ENCODE measurements around the gene DGKH. TPM values are rescaled to one million over a fixed set of nuclear protein-coding genes. Genes with fewer than 3 reads are reported as not detected.

The DGKH gene
- total RNA-seq, 1 experiment from 2014 or later = 9.2 TPM

DNA sequence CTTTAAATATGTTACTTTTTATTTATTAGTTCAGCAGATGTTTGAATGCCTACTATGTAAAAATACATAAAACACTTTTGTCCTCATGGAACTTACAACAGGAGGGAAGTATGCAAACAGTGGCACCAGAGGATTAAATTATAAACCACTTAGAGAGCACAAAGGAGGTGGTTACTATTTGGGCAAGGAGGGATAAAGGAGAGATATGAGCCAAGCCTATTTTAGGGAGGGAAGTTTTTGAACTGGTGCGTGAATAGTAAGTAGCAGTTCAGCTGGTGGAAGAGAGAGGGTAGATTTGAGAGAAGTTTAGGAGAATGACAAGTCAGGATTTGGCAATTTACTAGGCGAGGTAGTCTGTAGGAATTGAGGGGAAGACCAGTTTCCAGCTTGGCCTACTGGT is 232.1 kb downstream of the DGKH start:
- H3K4me2 ChIP-seq (ENCODE audit: low read length) = no peak overlapping the region
- no peak for ATAC-seq
- H3K9me2 ChIP-seq (ENCODE audit: insufficient read depth) = no peaks in the 10 kb centered on the region
- no peak for DNase-seq (ENCODE audit: low read depth, low spot score)
- no peak overlapping the region for H2AFZ ChIP-seq (ENCODE audit: low read depth, low read length, poor library complexity, severe bottlenecking)
- H3K79me2 ChIP-seq (ENCODE audit: insufficient read depth, low read length) = peaks cover 48% of the 10 kb centered on the region
- H3K9me3 ChIP-seq (ENCODE audit: control insufficient read depth in 1 of 2, insufficient read depth in 1 of 2, low read depth in 1 of 2, low read length in 2 of 2) = no peaks in the 10 kb centered on the region
- H3K4me1 ChIP-seq (ENCODE audit: control insufficient read depth in 1 of 2, insufficient read depth in 2 of 2, low read length in 2 of 2) = no peaks in the 10 kb centered on the region
- TF ChIP-seq EZH2 (IDR thresholded peaks at IDR 0.05) (no peak), TCF7L2 (IDR thresholded peaks at IDR 0.05; ENCODE audit: borderline replicate concordance, extremely low read depth, insufficient read depth, insufficient read length) (no peak), ZNF274 (IDR thresholded peaks at IDR 0.05; ENCODE audit: low read depth, low read length) (no peak), JUND (IDR thresholded peaks at IDR 0.05) (no peak), POLR2AphosphoS5 (IDR thresholded peaks at IDR 0.05; ENCODE audit: low read depth, low read length) (no peak), SIN3A (IDR thresholded peaks at IDR 0.05; ENCODE audit: low read depth) (no peak), RAD21 (IDR thresholded peaks at IDR 0.05; ENCODE audit: low read depth) (no peak), CBX3 (IDR thresholded peaks at IDR 0.05; ENCODE audit: low read depth) (no peak), ELF1 (IDR thresholded peaks at IDR 0.05; ENCODE audit: borderline replicate concordance, low read depth) (no peak), SP1 (IDR thresholded peaks at IDR 0.05; ENCODE audit: low read depth) (no peak)
- TF ChIP-seq, protein P1, sequence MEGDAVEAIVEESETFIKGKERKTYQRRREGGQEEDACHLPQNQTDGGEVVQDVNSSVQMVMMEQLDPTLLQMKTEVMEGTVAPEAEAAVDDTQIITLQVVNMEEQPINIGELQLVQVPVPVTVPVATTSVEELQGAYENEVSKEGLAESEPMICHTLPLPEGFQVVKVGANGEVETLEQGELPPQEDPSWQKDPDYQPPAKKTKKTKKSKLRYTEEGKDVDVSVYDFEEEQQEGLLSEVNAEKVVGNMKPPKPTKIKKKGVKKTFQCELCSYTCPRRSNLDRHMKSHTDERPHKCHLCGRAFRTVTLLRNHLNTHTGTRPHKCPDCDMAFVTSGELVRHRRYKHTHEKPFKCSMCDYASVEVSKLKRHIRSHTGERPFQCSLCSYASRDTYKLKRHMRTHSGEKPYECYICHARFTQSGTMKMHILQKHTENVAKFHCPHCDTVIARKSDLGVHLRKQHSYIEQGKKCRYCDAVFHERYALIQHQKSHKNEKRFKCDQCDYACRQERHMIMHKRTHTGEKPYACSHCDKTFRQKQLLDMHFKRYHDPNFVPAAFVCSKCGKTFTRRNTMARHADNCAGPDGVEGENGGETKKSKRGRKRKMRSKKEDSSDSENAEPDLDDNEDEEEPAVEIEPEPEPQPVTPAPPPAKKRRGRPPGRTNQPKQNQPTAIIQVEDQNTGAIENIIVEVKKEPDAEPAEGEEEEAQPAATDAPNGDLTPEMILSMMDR (IDR thresholded peaks at IDR 0.05 in 2 of 3, conservative IDR thresholded peaks at IDR 0.05 in 1 of 3; ENCODE audit: borderline replicate concordance in 1 of 3, insufficient read depth in 1 of 3, low read depth in 2 of 3, low read length in 2 of 3) = no peak
- TF ChIP-seq, protein P2, sequence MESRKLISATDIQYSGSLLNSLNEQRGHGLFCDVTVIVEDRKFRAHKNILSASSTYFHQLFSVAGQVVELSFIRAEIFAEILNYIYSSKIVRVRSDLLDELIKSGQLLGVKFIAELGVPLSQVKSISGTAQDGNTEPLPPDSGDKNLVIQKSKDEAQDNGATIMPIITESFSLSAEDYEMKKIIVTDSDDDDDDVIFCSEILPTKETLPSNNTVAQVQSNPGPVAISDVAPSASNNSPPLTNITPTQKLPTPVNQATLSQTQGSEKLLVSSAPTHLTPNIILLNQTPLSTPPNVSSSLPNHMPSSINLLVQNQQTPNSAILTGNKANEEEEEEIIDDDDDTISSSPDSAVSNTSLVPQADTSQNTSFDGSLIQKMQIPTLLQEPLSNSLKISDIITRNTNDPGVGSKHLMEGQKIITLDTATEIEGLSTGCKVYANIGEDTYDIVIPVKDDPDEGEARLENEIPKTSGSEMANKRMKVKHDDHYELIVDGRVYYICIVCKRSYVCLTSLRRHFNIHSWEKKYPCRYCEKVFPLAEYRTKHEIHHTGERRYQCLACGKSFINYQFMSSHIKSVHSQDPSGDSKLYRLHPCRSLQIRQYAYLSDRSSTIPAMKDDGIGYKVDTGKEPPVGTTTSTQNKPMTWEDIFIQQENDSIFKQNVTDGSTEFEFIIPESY (IDR thresholded peaks at IDR 0.05; ENCODE audit: extremely low read depth, insufficient replicate concordance, low read length) = no peak
- TF ChIP-seq, protein P3, sequence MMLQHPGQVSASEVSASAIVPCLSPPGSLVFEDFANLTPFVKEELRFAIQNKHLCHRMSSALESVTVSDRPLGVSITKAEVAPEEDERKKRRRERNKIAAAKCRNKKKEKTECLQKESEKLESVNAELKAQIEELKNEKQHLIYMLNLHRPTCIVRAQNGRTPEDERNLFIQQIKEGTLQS (IDR thresholded peaks at IDR 0.05) = no peak
- TF ChIP-seq, protein P4, sequence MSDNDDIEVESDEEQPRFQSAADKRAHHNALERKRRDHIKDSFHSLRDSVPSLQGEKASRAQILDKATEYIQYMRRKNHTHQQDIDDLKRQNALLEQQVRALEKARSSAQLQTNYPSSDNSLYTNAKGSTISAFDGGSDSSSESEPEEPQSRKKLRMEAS (IDR thresholded peaks at IDR 0.05) = no peak
- H3K27me3 ChIP-seq (ENCODE audit: insufficient read depth, low read length) = no peaks in the 10 kb centered on the region
- CTCF ChIA-PET = no interaction called here
- no TSS peak for BruUV-seq (replicated peaks)
- H3K27ac ChIP-seq (ENCODE audit: low read depth, low read length) = no peak overlapping the region
- no peaks in the 10 kb centered on the region for H3K36me3 ChIP-seq (ENCODE audit: control insufficient read depth in 1 of 2, insufficient read depth in 2 of 2, low read length in 2 of 2)
- RAD21 ChIA-PET (ENCODE audit: low non-redundant PET in 1 of 2, low total read pairs in 2 of 2, uncharacterized antibody in 2 of 2, unreplicated experiment in 2 of 2) = no interaction called here
- no peak overlapping the region for H3K9ac ChIP-seq (ENCODE audit: low read length)
- no peak overlapping the region for H3K4me3 ChIP-seq (replicated peaks in 1 of 2; ENCODE audit: low read depth in 1 of 2, low read length in 2 of 2)
- no peaks in the 10 kb centered on the region for H4K20me1 ChIP-seq (ENCODE audit: insufficient read depth)
- POLR2A ChIA-PET = no interaction called here
- intact Hi-C loops (cut with micrococcal nuclease) = no loop called here

Measured in HCT116 (cell line).